Activated CD4-positive, CD25-positive, alpha-beta regulatory T cell treated with anti-CD3 and anti-CD28 coated beads, Interleukin-2, amount 50 U/mL, for 24 hours (primary cell): ENCODE results near the gene TCAP.

Experiments
- ATAC-seq, 2 donors: fragments of 150-1000 bp; cut with Tn5 transposase; one replicate each; pipeline ENCODE4 v1.10.0; 2021; ENCODE audit warnings: mild to moderate bottlenecking in 1 of 2, moderate library complexity in 1 of 2

The TCAP gene

GRCh38 chr17:39667945-39668924, 3.1 kb downstream of the TCAP start, which contains the start of gene PNMT:
Gene PNMT (plus strand): TSS chr17:39668453. CDS start chr17:39668476, 23 bp downstream.
- peak; percentile 76 to 79 for ATAC-seq

DNA sequence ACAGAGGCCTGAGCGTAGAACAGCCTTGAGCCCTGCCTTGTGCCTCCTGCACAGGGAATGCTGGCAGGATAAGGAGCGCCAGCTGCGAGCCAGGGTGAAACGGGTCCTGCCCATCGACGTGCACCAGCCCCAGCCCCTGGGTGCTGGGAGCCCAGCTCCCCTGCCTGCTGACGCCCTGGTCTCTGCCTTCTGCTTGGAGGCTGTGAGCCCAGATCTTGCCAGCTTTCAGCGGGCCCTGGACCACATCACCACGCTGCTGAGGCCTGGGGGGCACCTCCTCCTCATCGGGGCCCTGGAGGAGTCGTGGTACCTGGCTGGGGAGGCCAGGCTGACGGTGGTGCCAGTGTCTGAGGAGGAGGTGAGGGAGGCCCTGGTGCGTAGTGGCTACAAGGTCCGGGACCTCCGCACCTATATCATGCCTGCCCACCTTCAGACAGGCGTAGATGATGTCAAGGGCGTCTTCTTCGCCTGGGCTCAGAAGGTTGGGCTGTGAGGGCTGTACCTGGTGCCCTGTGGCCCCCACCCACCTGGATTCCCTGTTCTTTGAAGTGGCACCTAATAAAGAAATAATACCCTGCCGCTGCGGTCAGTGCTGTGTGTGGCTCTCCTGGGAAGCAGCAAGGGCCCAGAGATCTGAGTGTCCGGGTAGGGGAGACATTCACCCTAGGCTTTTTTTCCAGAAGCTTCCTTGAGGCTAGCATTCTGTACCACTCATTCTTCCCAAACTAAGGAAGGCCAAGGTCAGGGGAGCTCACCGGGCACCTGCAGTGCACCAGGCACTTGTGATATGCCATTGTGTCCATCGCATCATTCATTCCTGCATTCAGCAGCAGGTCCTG, 5.0 kb downstream of the TCAP start:
- ATAC-seq = no peak

DNA sequence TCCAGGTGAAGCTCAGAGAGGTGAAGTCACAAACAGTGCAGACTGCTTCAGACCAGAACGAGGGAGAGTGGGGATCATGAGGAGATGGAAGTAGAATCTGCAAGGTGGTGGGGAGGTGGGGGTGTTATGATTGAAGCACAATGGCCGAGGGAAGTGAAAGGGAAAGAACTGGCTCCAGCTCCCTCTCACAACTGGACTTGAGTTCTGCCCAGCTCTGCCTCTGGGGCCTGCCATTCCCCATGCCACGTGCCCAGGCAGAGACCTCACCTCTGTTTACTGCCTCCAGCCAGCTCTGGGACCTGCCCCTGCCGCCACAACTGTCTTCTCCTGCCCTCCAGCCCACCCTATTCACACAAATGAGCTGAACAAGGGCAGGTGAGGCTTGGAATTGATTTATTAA, 5.6 kb downstream of the TCAP start:
- ATAC-seq = no peak

DNA sequence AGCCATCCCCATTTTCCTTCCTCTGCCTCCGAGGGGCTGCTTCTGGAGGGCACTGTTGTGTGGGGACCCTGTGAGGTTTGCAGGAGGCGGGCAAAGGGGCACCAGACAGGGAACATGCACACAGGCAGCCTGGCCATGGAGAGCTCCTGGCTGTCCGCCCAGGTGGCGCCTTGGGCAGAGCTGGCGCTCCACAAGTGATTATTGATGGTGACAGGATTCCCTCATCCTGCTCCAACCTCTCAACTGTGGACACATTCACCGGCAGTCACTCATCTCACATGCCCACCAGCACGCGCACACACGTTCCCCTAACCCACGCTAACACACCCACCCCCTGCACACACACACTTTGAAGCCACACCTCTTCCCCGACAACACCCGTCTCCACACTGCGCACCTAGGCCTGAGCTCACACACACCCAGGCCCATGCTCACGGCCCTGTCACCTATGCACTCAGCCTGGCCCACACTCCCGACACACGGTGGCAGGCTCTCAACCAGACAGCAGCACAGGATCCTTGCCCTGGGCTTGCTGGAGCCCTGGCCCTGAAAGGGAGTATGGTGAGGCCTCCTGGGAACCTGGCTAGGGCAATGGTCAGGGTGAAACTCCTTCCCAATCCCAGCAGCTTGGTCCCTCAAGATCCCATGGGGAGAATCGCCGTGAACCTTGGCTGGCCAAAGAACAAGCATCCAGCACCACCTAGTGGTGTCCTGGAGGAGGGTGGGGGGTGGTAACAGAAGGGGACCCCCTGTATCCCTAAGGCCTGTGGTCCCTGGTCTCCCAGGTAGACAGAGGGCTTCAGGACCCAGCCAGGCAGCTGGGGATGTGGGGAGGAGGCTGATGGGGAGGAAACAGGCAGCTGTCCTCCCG, 6.7 kb downstream of the TCAP start:
- ATAC-seq = no peak

GRCh38 chr17:39672522-39673334, 7.6 kb downstream of the TCAP start:
- no peak for ATAC-seq

GRCh38 chr17:39673335-39674081, 8.4 kb downstream of the TCAP start:
- no peak for ATAC-seq

DNA sequence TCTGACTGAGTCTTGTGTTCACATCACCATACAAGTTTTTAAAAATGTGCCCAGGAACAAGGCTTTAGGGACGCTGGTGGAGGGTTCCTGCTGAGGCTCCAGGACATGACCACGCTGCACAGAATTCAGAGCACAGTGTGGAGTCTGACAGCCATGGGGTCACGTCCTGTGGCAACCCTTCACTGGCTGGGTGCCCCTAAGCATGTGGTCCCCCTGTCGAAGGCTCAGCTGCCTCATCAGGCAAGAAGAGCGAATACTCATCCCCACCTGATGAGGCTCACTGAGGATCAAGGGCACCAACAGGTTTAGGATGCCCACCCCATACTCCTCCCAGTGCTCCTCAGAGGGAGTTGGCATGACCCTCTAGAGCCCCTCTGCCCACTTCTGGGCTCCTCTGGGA, 9.0 kb downstream of the TCAP start:
- ATAC-seq = no peak

GRCh38 chr17:39674702-39675389, 9.7 kb downstream of the TCAP start:
- no peak for ATAC-seq

- no peak for ATAC-seq
Observed at GRCh38 chr17:39675390-39676082, 10.4 kb downstream of the TCAP start.

- peak; percentile 49 to 55 for ATAC-seq
Observed at GRCh38 chr17:39676198-39676819, 11.2 kb downstream of the TCAP start.

GRCh38 chr17:39677072-39677471, 11.9 kb downstream of the TCAP start:
- ATAC-seq = no peak

- ATAC-seq = no peak
Observed at GRCh38 chr17:39677542-39678339, 12.6 kb downstream of the TCAP start.

DNA sequence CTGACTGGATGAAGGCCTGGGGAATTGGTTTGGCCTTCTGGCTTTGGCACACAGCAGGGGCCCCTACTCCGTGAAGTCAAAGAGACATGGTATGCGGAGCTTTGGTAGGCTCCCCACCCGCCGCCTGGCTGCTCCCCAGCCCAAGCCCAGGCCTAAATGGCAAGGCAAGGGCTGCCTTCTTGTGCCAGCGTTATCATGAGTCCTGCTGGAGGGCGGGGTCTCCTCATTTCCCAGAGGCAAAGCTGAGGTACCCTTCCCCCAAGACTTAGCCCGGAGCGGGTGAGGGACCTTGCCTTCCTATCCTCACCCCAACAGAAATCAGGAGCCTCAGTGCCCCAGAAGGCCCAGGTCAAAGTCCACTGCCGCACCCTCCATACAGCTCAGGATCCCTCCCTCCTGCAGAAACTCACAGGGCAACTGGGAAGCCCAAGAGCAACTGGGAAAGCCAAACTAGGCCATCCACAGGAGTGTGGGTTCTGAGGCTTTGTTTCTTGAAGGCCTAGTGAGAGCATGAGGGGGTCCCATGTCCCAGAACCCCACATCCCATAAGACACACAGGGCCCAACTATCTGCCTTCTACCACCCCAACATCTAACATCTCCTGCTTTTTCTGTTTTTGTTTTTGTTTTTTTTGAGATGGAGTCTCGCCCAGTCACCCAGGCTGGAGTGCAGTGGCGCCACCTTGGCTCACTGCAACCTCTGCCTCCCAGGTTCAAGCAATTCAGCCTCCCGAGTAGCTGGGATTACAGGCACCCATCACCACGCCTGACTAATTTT, 13.4 kb downstream of the TCAP start:
- ATAC-seq = no peak

GRCh38 chr17:39679521-39680192, 14.5 kb downstream of the TCAP start:
- peak; percentile 75 to 78 for ATAC-seq

- no peak for ATAC-seq
Observed at GRCh38 chr17:39683295-39683939, 18.3 kb downstream of the TCAP start.
